HG03520 (cell line): ENCODE data around the gene PSMB10.
"Not testable (repeated sequence)": the region's sequence is repeated elsewhere in the genome, so short reads cannot be mapped to it uniquely, and the experiment has no call there.

Experiments used
- ATAC-seq: cut with Tn5 transposase; IDR thresholded peaks from one replicate; pipeline ENCODE4 v1.9.1; 2021; ENCODE audit warnings: mild to moderate bottlenecking, moderate library complexity; ENCODE audit not compliant: unreplicated experiment

The PSMB10 gene

GRCh38 chr16:67943256-67943618 lies 6.6 kb upstream of the PSMB10 start:
- ATAC-seq: no peak

GRCh38 chr16:67942510-67943255 lies 6.0 kb upstream of the PSMB10 start:
- ATAC-seq: no peak

- ATAC-seq: no peak
Measured at GRCh38 chr16:67942200-67942509, 5.5 kb upstream of the PSMB10 start.

GRCh38 chr16:67941469-67942199 lies 5.0 kb upstream of the PSMB10 start:
- no peak for ATAC-seq

DNA sequence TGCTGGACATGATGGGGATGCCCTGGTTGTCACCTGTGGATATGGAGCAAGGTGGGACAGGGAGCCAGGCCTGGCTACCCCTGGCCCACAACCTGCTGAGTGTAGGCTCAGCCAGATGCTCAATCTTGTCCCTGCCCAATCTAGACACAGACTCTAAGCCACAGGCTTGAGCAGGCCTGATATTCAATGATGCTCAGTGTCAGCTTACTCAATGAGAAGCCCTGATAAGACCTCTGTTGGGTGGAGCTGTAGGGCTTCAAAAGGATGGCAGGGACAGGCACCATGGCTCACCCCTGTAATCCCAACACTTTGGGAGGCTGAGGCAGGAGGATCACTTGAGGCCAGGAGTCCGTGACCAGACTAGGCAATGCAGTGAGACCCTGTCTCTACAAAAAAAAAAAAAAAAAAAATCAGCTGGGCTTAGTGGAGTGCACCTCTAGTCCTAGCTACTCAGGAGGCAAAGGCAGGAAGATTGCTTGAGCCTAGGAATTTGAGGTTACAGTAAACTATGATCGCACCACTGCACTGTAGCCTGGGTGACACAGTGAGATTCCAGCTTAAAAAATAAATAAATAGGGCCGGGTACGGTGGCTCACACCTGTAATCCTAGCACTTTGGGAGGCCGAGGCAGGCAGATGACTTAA lies 3.9 kb upstream of the PSMB10 start:
- no peak for ATAC-seq

DNA sequence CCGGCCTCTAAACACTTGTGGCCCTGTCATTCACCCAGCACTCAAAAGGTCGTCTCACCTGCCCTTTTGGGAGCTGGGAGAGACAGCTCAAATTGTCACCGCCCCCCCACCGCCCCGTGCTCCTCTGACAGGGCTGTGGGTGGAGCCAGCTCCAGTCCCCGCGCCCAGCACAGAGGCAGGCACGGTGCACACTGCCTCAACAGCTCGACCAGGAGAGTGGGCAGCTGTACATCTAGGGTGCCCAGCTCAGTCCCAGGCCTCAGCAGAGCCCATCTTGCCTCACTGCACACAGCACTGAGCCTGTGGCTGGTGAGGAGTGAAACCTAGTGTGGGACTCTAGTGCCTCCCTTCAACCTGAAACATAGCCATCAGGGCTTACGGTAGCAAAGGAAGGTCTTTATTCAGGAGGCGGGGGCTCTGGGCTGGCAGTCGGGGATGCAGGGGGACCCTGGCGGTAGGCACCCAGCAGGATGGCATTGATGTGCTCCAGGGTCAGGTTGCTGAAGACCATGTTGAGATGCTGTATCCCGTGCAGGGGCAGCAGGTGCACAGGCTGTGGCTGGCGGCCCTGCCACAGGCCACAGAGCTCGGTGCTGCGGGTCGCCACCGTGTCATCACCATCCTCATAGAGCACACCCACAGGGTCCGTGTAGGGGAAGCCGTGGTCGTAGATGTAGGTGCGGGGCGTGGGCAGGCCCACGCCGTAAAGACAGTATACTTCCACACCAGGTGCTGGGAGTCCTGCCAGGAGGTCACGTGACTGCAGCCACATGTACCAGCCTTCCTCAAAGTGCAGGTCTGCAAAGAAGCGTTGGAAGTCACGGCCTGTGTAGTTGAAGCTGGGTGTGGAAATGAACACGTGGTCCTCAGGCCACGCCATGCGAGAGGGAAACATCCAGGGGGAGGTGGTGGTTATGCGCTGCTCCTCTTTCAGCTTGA lies 3.1 kb upstream of the PSMB10 start:
- ATAC-seq: no peak

- ATAC-seq: not testable (repeated sequence)
Measured at GRCh38 chr16:67937713-67938112, 1.1 kb upstream of the PSMB10 start.

GRCh38 chr16:67936880-67937605 lies 393 bp upstream of the PSMB10 start:
- ATAC-seq: peak; percentile 49

DNA sequence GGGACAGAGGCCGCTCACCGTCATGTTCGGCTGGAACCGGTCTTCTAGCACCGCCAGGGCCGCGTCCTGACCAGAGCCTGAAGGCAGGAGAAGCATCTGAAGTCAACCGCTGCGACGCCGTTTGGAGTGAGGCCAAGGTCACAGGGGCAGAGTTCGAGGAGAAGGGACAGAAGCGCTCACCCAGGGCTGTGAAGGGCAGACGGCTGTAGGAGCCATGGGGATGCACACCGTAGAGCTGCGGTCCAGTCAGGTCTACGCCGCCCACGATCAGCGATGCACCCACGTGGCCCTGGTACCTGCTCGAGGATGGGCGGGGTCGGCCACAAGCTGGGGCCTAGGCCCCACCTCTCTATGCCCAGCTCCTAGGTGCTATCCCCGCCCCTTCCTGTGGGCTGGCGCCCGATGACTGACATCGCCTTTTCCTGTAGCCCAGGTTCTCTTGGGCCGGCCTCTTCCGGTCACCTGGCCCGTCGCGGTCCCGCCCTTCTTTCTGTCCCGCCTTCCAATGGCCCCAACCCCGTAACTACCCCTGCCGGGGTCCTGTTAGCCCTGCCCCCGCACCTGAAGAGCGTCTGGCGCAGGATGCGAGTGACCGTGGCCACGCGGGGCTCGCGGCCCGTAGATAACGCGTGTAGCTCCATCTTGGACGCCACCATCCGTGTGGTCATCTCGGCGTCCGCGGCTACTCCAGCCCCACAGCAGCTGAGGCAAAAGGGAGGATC lies 1.1 kb downstream of the PSMB10 start:
- ATAC-seq: peak; percentile 88

DNA sequence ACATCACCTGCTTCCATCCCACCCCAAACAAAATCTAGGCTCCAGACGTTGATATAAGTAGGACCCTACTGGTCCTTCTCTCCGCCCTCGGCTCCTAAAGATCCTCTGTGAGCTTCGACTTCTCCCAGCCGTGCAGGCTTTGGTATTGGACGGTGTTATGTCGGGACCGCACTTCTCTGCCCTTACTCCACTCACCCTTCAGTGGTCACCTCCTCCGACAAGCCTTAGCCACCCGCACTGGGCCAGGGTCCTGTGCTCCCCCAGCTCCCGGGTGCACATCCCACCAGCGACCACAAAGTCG lies 1.6 kb downstream of the PSMB10 start:
- no peak for ATAC-seq

DNA sequence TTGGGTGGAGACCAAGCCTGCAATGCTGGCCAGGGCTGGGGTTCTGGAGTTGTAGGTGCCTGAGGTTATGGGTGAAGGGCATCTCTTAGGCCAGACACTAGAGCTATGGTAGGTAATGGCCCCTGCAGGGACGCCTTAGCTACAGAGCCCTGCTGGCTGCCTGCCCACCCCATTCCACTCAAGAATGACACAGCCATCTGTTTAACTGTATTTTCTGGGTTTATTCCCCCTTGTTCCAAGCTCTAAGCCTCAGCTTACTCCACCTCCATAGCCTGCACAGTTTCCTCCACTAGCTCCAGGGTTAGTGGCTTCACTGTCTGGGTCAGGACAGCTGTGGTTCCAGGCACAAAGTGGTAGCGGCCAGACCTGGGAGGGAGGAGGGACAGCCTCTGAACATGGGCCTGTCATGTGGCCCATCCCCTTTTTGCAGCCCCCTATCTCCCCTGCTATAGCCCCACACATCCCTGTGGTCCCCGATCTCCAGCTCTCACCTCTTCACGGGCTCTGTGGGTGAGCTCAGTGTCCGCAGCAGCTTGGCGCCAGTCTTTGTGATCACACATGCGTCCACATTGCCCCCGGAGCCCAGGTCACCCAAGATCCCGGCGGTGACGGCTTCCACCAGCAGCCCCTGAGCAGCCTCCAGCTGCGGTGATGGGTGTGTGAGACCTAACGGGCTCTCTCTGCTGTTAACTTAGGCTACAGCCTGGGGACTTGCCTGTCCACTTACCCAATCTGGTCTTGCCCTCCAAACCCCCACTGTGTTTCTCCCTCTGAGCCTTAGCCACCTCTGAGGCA lies 2.1 kb downstream of the PSMB10 start:
- ATAC-seq: no peak

- ATAC-seq: no peak
Measured at GRCh38 chr16:67933805-67934204, 2.8 kb downstream of the PSMB10 start.

GRCh38 chr16:67932462-67932840 lies 4.2 kb downstream of the PSMB10 start:
- no peak for ATAC-seq

- no peak for ATAC-seq
Measured at GRCh38 chr16:67931712-67932461, 4.8 kb downstream of the PSMB10 start, which contains the start of gene CTRL. TSS of gene CTRL (minus strand) at chr16:67931862. CDS start at chr16:67931852, 10 bp downstream.

DNA sequence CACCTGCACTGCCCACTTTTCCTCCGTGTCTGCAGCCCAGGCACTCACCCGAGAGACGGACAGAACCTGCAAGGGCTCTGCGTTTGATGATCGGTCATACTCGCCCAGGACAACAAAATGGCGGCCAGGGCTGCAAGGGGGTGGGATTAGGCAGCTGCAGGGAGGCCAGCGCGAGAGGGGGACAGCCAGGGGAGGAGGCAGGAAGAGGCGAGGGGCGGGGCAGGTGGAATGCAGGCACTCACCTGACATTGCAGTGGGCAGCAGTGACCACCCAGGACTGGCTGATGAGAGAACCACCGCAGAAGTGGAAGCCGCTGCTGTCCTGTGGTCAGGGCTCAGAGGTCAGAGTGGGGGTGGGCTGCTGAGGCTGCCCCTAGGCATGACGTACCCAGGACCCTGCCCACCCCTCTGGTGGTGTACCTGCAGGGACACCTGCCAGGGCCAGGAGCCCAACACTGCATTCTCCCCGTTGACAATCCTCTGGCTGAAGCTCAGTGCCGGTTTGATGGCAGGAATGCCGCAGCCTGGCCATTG lies 5.9 kb downstream of the PSMB10 start:
- ATAC-seq: no peak

- ATAC-seq: no peak
Measured at GRCh38 chr16:67930191-67930590, 6.5 kb downstream of the PSMB10 start.

DNA sequence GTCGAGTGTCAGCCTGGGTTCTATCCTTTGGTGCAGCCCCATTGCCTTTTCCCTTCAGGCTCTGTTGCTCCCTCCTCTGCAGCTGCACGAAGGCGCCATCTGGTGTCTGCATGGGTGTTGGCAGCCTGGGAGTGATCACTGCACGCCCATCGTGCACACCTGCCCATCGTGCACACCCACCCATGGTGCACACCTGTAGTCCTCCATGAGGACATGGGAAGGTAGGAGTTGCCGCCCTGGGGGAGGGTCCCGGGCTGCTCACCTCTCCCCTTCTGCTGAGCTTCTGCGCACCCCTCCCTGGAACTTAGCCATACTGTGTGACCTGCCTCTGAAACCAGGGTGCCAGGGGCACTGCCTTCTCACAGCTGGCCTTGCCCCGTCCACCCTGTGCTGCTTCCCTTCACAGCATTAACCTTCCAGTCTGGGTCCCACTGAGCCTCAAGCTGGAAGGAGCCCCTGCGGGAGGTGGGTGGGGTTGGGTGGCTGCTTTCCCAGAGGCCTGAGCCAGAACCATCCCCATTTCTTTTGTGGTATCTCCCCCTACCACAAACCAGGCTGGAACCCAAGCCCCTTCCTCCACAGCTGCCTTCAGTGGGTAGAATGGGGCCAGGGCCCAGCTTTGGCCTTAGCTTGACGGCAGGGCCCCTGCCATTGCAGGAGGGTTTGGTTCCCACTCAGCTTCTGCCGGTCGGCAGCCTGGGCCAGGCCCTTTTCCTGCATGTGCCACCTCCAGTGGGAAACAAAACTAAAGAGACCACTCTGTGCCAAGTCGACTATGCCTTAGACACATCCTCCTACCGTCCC lies 7.9 kb downstream of the PSMB10 start:
- no peak for ATAC-seq
